ENCODE measurements around the gene OXER1. TPM values are rescaled to one million over a fixed set of nuclear protein-coding genes. Genes with fewer than 3 reads are reported as not detected.

Gene OXER1
- total RNA-seq, 1 donor from 2014 or later: 0.88 TPM

DNA sequence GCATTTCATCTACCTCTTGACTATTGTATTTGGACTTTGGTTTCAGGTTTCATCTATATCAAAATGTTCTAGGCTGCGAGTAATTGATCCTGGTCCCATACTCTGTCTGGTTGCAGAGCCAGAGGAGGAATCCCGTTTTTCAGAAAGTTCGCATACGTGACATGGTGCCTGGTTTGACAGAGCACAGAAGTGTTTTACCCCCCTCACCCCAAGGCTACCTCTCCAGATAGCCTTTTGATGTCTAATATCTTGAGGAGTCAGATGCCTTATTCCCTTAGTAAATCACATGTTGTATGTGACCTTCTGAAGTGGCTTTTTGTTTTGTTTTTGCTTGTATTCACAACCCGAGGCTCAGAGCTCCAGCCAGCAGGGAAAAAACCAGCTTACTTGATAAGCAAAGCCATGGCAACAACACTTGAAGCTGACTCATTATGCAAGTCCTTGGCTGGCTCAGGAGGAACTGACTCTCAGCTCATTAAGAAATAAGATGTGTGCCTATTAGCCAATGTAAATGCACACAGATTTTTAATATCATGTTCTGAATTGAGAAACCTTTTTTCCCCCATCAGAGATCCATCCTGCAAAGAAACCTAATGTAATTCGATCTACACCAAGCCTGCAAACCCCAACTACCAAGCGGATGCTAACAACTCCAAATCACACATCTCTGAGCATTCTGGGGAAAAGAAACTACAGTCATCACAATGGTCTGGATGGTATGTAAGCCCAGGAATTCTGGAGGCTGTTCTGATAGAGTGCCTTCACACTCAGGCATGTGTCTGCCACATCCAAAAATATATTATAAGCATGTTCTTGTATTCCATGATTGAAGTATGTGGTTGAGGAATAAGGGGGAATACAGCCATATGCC, 41.4 kb downstream of the OXER1 start:
- Mint-ChIP-seq H3K9me3 (no peaks in the 10 kb centered on the region), H3K36me3 (peaks cover 4% of the 10 kb centered on the region), H3K4me3 (peak overlapping the region; percentile 2), H3K27ac (peak overlapping the region; percentile 84), H3K4me1 (peaks cover 11% of the 10 kb centered on the region), H3K27me3 (ENCODE audit: insufficient read depth, low read depth) (no peaks in the 10 kb centered on the region)
- no peaks in the 10 kb centered on the region for H3F3A ChIP-seq (ENCODE audit: low read depth)
- peaks cover 10% of the 10 kb centered on the region for H3K4me1 ChIP-seq
- H3K9me3 ChIP-seq (ENCODE audit: low read depth): no peaks in the 10 kb centered on the region
- H3K9ac ChIP-seq: no peak overlapping the region
- H3K4me3 ChIP-seq: no peak overlapping the region
- no peaks in the 10 kb centered on the region for H4K20me1 ChIP-seq (ENCODE audit: low read depth)
- H3K36me3 ChIP-seq: no peaks in the 10 kb centered on the region
- H3K27me3 ChIP-seq: no peaks in the 10 kb centered on the region
- no peak overlapping the region for H2AFZ ChIP-seq (replicated peaks)
- TF ChIP-seq EZH2 (IDR thresholded peaks at IDR 0.05) (no peak), EZH2phosphoT487 (IDR thresholded peaks at IDR 0.05) (no peak)
- TF ChIP-seq, protein P1, sequence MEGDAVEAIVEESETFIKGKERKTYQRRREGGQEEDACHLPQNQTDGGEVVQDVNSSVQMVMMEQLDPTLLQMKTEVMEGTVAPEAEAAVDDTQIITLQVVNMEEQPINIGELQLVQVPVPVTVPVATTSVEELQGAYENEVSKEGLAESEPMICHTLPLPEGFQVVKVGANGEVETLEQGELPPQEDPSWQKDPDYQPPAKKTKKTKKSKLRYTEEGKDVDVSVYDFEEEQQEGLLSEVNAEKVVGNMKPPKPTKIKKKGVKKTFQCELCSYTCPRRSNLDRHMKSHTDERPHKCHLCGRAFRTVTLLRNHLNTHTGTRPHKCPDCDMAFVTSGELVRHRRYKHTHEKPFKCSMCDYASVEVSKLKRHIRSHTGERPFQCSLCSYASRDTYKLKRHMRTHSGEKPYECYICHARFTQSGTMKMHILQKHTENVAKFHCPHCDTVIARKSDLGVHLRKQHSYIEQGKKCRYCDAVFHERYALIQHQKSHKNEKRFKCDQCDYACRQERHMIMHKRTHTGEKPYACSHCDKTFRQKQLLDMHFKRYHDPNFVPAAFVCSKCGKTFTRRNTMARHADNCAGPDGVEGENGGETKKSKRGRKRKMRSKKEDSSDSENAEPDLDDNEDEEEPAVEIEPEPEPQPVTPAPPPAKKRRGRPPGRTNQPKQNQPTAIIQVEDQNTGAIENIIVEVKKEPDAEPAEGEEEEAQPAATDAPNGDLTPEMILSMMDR (IDR thresholded peaks at IDR 0.05): no peak
- H3K4me2 ChIP-seq: no peak overlapping the region
- H3K27ac ChIP-seq: no peak overlapping the region
- peak; percentile 37 for DNase-seq (ENCODE audit: low spot score)
- no peaks in the 10 kb centered on the region for H3K79me2 ChIP-seq (ENCODE audit: low read depth)

- peak overlapping the region; percentile 51 for H3K27ac ChIP-seq
These were observed 42.0 kb downstream of the OXER1 start for GRCh38 chr2:42721898-42722297.

DNA sequence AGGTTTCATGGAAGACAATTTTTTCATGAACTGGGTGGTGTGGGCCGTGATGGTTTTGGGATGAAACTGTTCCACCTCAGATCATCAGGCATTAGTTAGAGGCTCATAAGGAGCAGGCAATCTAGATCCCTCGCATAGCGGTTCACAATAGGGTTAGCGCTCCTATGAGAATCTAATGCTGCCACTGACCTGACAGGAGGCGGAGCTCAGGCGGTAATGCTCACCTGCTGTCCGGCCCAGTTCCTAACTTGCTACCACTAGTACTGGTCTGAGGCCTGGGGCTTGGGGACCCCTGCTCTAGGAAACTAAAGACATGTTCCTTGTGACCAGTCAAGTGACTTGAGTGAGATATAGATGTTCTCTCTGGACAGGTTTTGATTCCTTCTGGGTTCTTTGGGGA, 49.2 kb downstream of the OXER1 start:
- H3K27me3 ChIP-seq: no peaks in the 10 kb centered on the region

More at GRCh38 chr2:42721898-42722297, 42.0 kb downstream of the OXER1 start:
- H3K27me3 Mint-ChIP-seq (ENCODE audit: insufficient read depth, low read depth): no peaks in the 10 kb centered on the region
- DNase-seq (ENCODE audit: low spot score): no peak
- peaks cover 4% of the 10 kb centered on the region for H3F3A ChIP-seq (ENCODE audit: low read depth)
- H3K4me3 Mint-ChIP-seq: no peak overlapping the region
- no peak overlapping the region for H3K27ac Mint-ChIP-seq
- TF ChIP-seq, protein P1 (IDR thresholded peaks at IDR 0.05): no peak
- no peak for TF ChIP-seq EZH2phosphoT487 (IDR thresholded peaks at IDR 0.05)
- TF ChIP-seq EZH2 (IDR thresholded peaks at IDR 0.05): no peak
- H3K36me3 ChIP-seq: no peaks in the 10 kb centered on the region
- no peaks in the 10 kb centered on the region for H4K20me1 ChIP-seq (ENCODE audit: low read depth)
- H3K4me2 ChIP-seq: no peak overlapping the region
- H2AFZ ChIP-seq (replicated peaks): no peak overlapping the region
- H3K9me3 ChIP-seq (ENCODE audit: low read depth): no peaks in the 10 kb centered on the region
- H3K27me3 ChIP-seq: no peaks in the 10 kb centered on the region
- peaks cover 11% of the 10 kb centered on the region for H3K4me1 Mint-ChIP-seq
- no peaks in the 10 kb centered on the region for H3K79me2 ChIP-seq (ENCODE audit: low read depth)
- no peaks in the 10 kb centered on the region for H3K36me3 Mint-ChIP-seq
- H3K4me3 ChIP-seq: no peak overlapping the region
- H3K4me1 ChIP-seq: peaks cover 10% of the 10 kb centered on the region
- H3K9ac ChIP-seq: no peak overlapping the region
- H3K9me3 Mint-ChIP-seq: no peaks in the 10 kb centered on the region

More for the DNA sequence above, 49.2 kb downstream of the OXER1 start:
- Mint-ChIP-seq H3K27ac (no peak overlapping the region), H3K36me3 (peaks cover 2% of the 10 kb centered on the region), H3K4me3 (no peak overlapping the region), H3K4me1 (no peaks in the 10 kb centered on the region), H3K27me3 (ENCODE audit: insufficient read depth, low read depth) (peaks cover 2% of the 10 kb centered on the region), H3K9me3 (no peaks in the 10 kb centered on the region)
- Histone ChIP-seq H4K20me1 (ENCODE audit: low read depth) (no peaks in the 10 kb centered on the region), H3K9ac (no peak overlapping the region), H3K4me3 (no peak overlapping the region), H3K4me2 (no peak overlapping the region), H3K9me3 (ENCODE audit: low read depth) (no peaks in the 10 kb centered on the region), H3K27ac (no peak overlapping the region), H3K4me1 (no peaks in the 10 kb centered on the region), H2AFZ (replicated peaks) (no peak overlapping the region), H3F3A (ENCODE audit: low read depth) (peaks cover 34% of the 10 kb centered on the region), H3K79me2 (ENCODE audit: low read depth) (no peaks in the 10 kb centered on the region), H3K36me3 (peaks cover 2% of the 10 kb centered on the region)
- TF ChIP-seq, protein P1 (IDR thresholded peaks at IDR 0.05): no peak
- no peak for TF ChIP-seq EZH2 (IDR thresholded peaks at IDR 0.05)
- no peak for TF ChIP-seq EZH2phosphoT487 (IDR thresholded peaks at IDR 0.05)
- no peak for DNase-seq (ENCODE audit: low spot score)
